Testis (tissue), 3 donors: ENCODE measurements around the gene PGAP1. TPM values are rescaled to one million over a fixed set of nuclear protein-coding genes. Genes with fewer than 3 reads are reported as not detected.

Experiments used
- DNase-seq: peaks from one replicate; pipeline ENCODE4 v3.0.0-alpha.2; 2019
- H3K27ac ChIP-seq, 2 donors: fragments of 200-600 bp; sonication (generic); one replicate each; pipeline ENCODE4 v1.5.1; 2019
- H3K27me3 ChIP-seq: fragments of 200-600 bp; sonication (generic); one replicate; pipeline ENCODE4 v1.5.1; 2019
- H3K36me3 ChIP-seq: fragments of 200-600 bp; sonication (generic); one replicate; pipeline ENCODE4 v1.5.1; 2017; ENCODE audit warnings: low read depth; ENCODE audit errors: missing control alignments
- H3K4me1 ChIP-seq: fragments of 200-600 bp; sonication (generic); one replicate; pipeline ENCODE4 v1.5.1; 2019
- H3K4me3 ChIP-seq, 2 donors: fragments of 200-600 bp; sonication (generic); one replicate each; pipeline ENCODE4 v1.5.1; 2017 to 2019
- H3K9me3 ChIP-seq: fragments of 200-600 bp; sonication (generic); one replicate; pipeline ENCODE4 v1.5.1; 2017
- CTCF ChIP-seq, 3 experiments: fragments of 450-650 bp in 2 of 3; fragments of 200-600 bp in 1 of 3; sonication (generic) in 1 of 3; IDR thresholded peaks; one replicate each; pipeline ENCODE4 v1.5.1; 2016 to 2019; ENCODE audit warnings: antibody characterized with exemption in 3 of 3, mild to moderate bottlenecking in 2 of 3, moderate library complexity in 1 of 3
- POLR2A ChIP-seq: fragments of 450-650 bp; IDR thresholded peaks from one replicate; pipeline ENCODE4 v1.6.1; 2017; ENCODE audit warnings: antibody characterized with exemption, mild to moderate bottlenecking, moderate library complexity
- WGBS, 2 donors: methylation state at CpG; one replicate each; pipeline ENCODE4 v1.1.5; 2018; 5-methylcytosine and 5-hydroxymethylcytosine counted together
- intact Hi-C: fragments of 100-400 bp; cut with DNase I; formaldehyde crosslinking; loops from one replicate; pipeline ENCODE4 v1.15.1; 2023; ENCODE audit warnings: low total_unique reads
- polyA plus RNA-seq: library from polyadenylated mRNA; stranded (reverse); fragments of 350-450 nt; fragmentation: Illumina TruSeq; extraction: RNeasy Lipid Tissue Mini Kit (QIAGEN cat#74804); gene quantifications from one replicate; pipeline ENCODE4 v1.2.3, GENCODE V29; 2014; ENCODE audit warnings: low read depth, low replicate concordance; ENCODE audit not compliant: insufficient read depth
- total RNA-seq, 2 donors: library from RNA; depleted of rRNA; stranded (reverse); fragments of >200 nt; gene quantifications; one replicate each; pipeline ENCODE4 v1.2.3, GENCODE V29; 2016

Gene PGAP1
- total and polyA plus RNA-seq, 3 donors from 2014 or later = 6.7 to 10.9 (median 7.7) TPM

GRCh38 chr2:196941398-196942078, 15.0 kb upstream of the PGAP1 start:
- Histone ChIP-seq H3K36me3 (no peaks in the 10 kb centered on the region), H3K27me3 (no peaks in the 10 kb centered on the region), H3K9me3 (no peaks in the 10 kb centered on the region), H3K4me3 (no peak overlapping the region), H3K27ac (no peak overlapping the region), H3K4me1 (no peaks in the 10 kb centered on the region)
- no peak for DNase-seq
- intact Hi-C loops = no loop called here
- 63 to 72% methylated on average over 4 of the region's 4 CpGs for WGBS, 2 donors
- TF ChIP-seq POLR2A = no peak
- no peak for TF ChIP-seq CTCF (IDR thresholded peaks at IDR 0.05)

- no peak overlapping the region for H3K4me3 ChIP-seq
- no peaks in the 10 kb centered on the region for H3K36me3 ChIP-seq
- TF ChIP-seq CTCF (IDR thresholded peaks at IDR 0.05) (no peak), POLR2A (no peak)
- DNase-seq = no peak
- no peaks in the 10 kb centered on the region for H3K9me3 ChIP-seq
- no peaks in the 10 kb centered on the region for H3K27me3 ChIP-seq
- H3K27ac ChIP-seq = no peak overlapping the region
- 90 to 97% methylated on average over 1 of the region's 1 CpG for WGBS, 2 donors
- no peaks in the 10 kb centered on the region for H3K4me1 ChIP-seq
- intact Hi-C loops = no loop called here
Observed at GRCh38 chr2:196939371-196939770, 12.9 kb upstream of the PGAP1 start.

- 84 to 85% methylated on average over 2 of the region's 2 CpGs for WGBS, 2 donors
- Histone ChIP-seq H3K27ac (no peak overlapping the region), H3K4me3 (no peak overlapping the region), H3K4me1 (no peaks in the 10 kb centered on the region), H3K36me3 (no peaks in the 10 kb centered on the region), H3K27me3 (no peaks in the 10 kb centered on the region), H3K9me3 (no peaks in the 10 kb centered on the region)
- no peak for TF ChIP-seq CTCF (IDR thresholded peaks at IDR 0.05)
- no peak for TF ChIP-seq POLR2A
- intact Hi-C loops = no loop called here
- DNase-seq = no peak
Observed at GRCh38 chr2:196935432-196935831, 8.9 kb upstream of the PGAP1 start.

GRCh38 chr2:196934672-196935071, 8.2 kb upstream of the PGAP1 start:
- H3K27me3 ChIP-seq = no peaks in the 10 kb centered on the region
- H3K36me3 ChIP-seq = no peaks in the 10 kb centered on the region
- DNase-seq = no peak
- intact Hi-C loops = no loop called here
- no peak overlapping the region for H3K4me3 ChIP-seq
- WGBS, 2 donors = 93 to 94% methylated on average over 1 of the region's 1 CpG
- H3K4me1 ChIP-seq = no peaks in the 10 kb centered on the region
- TF ChIP-seq CTCF (IDR thresholded peaks at IDR 0.05) (no peak), POLR2A (no peak)
- no peaks in the 10 kb centered on the region for H3K9me3 ChIP-seq
- H3K27ac ChIP-seq = no peak overlapping the region

GRCh38 chr2:196931555-196931954, 5.0 kb upstream of the PGAP1 start:
- Histone ChIP-seq H3K27me3 (no peaks in the 10 kb centered on the region), H3K4me1 (no peaks in the 10 kb centered on the region), H3K4me3 (no peak overlapping the region), H3K27ac (no peak overlapping the region), H3K9me3 (no peaks in the 10 kb centered on the region), H3K36me3 (no peaks in the 10 kb centered on the region)
- intact Hi-C loops = no loop called here
- WGBS, 2 donors = 80 to 93% methylated on average over 2 of the region's 2 CpGs
- no peak for DNase-seq
- TF ChIP-seq POLR2A (no peak), CTCF (IDR thresholded peaks at IDR 0.05) (no peak)
